Measurements from ENCODE around the gene CLPTM1L.

CLPTM1L gene

GRCh38 chr5:1272201-1272600 lies 72.7 kb downstream of the CLPTM1L start:
- no peak for DNase-seq

GRCh38 chr5:1270933-1271914 lies 73.7 kb downstream of the CLPTM1L start:
- DNase-seq, result no peak

GRCh38 chr5:1270426-1270825 lies 74.5 kb downstream of the CLPTM1L start:
- DNase-seq, result no peak

- peak in 1 of 2 donors; percentile 26 for DNase-seq
Measured at GRCh38 chr5:1268666-1269065, 76.2 kb downstream of the CLPTM1L start.

- DNase-seq, result no peak
Measured at GRCh38 chr5:1268056-1268455, 76.8 kb downstream of the CLPTM1L start.
